MV-4-11 (cell line): ENCODE results near the gene PTGIS.

Experiments used
- DNase-seq: peaks from one replicate; lab custom pipeline; 2025; lab: John Stamatoyannopoulos, UW

PTGIS gene

DNA sequence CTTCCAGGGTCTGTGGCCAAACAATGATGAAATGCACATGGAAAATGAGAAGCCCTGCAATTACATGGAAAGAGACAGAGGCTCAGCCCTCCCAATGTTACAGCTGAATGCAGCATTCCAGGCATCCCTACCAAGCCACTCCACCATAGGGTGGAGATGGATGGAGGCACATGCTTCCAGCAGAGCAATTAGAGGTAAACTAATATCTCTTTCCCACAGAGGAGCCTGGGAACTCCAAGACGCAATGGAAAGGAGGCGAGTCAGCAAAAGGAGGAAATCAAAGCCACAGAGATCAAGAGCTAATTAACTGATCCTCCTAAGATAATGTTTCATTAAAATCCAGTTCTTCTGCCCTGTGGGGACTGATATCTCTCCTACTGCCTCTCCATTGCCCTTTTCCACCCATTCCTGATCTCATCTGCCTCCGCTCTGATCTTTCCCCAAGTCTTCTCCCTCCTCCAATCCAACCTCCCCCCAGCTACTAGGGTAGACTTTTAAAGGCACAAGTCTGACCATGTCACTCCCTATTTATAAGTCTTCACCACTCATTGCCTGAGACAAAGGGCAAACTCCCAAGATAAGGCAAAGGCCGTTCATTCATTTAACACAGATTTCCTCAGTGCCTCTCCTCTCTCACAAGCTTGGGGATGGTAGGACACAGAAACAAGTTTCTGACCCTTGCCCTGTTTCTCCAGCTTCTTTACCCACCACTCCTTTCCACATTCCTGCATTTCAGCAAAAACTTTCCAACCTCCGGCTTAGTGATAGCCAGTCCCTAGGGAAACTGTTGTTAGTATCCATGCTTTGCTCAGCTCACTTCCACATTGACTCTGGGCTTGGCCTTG is 71.2 kb downstream of the PTGIS start:
- DNase-seq: no peak

DNA sequence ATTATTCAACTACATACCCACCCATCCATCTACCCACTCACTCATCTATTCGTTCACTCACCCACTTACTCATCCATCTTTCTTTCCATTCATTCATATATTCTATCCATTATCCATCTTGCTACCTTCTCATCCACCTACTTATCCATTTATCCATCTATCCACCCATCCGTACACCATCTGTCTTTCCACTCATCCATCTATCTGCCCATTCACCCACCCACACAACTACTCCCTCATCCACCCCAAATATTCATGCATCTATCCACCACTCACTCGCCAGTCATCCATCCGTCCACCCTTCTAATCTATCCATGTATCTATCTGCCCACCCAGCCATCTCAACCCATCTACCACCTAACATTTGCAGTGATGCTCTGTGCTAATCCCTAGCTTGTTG is 71.9 kb downstream of the PTGIS start:
- DNase-seq: no peak

GRCh38 chr20:49490689-49491088 is 77.2 kb downstream of the PTGIS start:
- DNase-seq: no peak

DNA sequence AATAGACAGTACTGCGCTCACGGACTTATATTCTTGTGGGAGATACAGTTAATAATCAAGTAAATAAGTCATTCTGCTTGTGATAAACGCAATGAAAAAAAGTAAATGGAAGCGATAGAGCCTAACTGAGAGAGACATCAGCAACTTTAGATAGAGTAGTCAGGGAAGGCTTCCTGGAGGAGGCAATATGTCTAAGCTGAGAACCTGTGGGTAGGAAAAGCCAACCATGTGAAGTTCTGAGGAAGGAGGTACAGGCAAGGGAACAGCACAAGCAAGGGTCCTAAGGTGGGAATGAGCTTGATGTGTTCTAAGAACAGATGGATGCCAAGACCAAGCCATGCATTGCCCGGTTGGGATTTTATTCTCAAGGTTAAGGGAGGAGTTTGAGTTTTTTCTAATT is 78.2 kb downstream of the PTGIS start:
- DNase-seq: no peak

- DNase-seq: no peak
Measured at GRCh38 chr20:49486064-49486463, 81.9 kb downstream of the PTGIS start.

GRCh38 chr20:49485563-49485962 is 82.4 kb downstream of the PTGIS start:
- DNase-seq: no peak

DNA sequence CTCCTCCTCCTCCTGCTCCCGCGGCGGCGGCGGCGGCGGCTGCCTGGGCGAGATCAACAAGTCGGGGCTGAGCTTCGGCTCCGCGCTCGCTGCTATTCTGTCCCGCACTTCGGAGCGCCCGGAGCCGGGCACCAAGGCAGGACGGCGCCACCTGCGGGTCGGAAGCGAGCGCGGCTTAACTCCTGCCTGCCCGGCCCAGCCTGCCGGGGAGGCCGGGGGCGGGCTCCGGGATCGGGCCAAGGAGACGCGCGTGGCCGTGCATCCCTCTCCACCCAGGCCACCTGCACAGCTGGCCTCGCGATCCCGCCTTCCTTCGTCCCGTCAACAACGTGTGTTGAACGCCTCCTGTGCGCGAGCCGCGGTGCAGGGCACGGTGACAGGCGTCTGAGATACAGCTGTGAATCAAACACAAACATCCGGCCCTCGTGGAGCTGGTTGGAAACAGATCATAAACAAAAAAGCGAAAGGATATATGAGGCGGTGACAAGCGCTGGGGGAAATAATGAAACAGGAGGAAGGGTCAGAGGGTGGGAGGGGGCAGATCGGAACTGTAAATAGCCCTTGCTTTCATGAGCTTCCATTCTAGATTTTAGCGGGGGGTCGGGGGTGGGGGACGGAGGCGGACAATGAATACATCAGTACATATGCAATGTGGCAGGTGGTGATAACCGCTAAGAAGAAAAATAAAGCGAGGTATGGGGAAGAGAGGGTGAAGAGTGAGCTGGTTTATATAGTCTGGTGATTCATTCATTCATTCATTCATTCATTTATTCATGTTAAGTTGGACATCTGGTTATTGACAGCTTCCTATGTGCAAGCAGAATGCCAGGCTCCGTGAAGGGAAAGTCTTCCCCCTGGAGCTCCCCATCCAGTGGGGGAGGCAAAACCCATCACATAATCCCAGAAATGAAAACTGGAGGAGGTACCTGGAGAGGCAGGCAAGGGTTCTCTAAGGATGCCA is 83.5 kb downstream of the PTGIS start:
- DNase-seq: peak; percentile 53

DNA sequence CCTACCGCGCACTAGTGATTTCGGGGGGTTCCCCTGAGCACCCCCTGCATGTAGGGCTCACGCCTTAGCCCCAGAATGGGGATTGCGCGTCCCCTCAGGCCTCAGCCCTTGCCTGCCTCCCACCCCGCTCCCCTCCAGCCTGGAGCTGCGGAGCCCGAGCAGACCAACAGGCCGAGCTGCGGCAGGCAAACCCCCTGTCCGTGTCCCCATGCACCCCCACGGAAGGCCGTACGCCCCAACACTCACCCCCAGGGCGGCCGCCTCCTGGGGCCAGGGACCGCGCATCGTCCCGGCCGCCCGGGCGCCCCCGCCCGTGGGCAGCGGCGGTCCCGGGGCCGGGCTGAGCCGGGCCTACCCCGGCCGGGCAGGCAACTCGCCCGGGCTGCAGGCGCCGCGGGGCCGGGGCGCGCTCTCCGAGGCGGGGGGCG is 84.2 kb downstream of the PTGIS start:
- no peak for DNase-seq

- DNase-seq: no peak
Measured at GRCh38 chr20:49483018-49483695, 84.8 kb downstream of the PTGIS start.

DNA sequence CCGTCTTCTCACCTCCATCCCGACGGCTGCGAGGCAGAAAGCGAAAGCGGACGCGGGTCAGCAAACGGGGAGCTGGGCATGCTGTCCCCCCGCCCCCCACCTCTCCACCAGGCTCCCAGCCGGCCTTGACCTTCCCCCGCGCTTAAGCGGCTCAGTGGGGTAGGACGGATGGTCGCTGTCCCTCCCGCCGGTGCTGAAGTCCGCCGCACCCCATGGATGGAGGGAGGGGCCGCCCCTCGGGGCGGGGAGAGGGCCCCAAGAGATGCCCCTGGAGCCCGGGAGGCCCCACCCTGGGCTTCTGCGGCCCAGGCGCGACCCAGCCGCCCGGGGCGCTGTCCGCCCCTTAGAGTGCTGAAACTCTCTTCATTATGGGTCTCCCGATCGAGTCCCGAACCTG is 85.3 kb downstream of the PTGIS start, which contains the start of gene KCNB1:
Gene KCNB1 (minus strand): TSS at position 48 of the 397 bp plus-strand sequence. CDS start 188 bp downstream, outside the sequence.
- no peak for DNase-seq

DNA sequence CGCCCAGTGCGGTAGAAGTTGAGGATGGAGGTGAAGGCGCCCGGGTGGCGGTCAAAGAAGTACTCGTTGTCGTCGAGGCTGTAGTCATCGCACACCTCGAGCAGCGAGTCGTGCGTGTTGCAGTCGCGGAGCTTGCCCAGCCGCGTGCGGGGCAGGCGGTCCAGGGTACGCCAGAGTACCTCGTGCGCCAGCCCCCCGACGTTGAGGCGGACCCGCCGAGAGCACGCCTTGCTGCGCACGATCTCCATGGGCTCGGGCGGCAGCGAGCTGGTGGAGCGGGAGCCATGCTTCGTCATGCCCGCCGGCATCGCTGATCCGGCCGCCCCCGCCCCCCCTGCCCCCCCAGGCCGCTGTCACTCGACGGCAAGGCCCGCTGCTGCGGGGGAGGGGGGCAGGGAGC is 85.8 kb downstream of the PTGIS start:
- DNase-seq: no peak

DNA sequence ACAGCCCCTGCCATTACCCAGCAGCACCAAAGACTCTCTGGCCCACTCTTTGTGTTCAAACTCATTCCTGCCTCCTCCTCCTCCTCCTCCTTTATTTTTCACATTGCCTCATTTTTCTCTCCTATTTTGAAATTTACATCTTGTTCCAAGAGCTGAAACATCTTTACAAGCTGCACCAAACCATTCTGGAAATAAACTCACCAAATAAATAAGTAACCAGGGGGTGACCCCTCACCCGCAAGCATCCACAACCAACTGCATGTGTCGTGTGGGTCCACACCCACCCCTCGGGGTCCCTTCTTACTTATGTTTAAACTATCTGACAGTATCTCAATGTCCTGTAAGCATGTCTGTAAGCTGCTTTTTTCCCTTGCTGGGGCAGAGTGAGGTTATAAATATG is 86.8 kb downstream of the PTGIS start:
- DNase-seq: no peak

- no peak for DNase-seq
Measured at GRCh38 chr20:49480236-49480635, 87.7 kb downstream of the PTGIS start.

DNA sequence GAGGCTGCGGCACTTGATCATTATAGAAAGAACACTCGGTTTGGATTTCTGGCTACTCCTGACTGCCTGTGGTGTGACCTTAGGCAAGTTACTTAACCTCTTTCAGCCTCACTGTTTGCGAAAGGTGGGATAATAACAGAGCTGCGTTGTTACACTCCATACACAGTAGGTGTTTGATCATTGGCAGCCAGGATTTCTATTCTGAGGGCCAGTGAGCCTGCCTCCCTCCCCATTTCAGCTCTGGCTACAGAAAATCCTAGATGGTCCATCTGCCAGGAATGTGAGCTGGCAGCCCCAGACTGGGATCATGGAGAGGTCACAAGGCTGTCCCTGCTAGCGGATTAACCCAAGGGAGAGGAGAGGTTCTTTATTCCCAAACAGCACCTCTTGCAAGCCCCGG is 88.2 kb downstream of the PTGIS start:
- DNase-seq: no peak

DNA sequence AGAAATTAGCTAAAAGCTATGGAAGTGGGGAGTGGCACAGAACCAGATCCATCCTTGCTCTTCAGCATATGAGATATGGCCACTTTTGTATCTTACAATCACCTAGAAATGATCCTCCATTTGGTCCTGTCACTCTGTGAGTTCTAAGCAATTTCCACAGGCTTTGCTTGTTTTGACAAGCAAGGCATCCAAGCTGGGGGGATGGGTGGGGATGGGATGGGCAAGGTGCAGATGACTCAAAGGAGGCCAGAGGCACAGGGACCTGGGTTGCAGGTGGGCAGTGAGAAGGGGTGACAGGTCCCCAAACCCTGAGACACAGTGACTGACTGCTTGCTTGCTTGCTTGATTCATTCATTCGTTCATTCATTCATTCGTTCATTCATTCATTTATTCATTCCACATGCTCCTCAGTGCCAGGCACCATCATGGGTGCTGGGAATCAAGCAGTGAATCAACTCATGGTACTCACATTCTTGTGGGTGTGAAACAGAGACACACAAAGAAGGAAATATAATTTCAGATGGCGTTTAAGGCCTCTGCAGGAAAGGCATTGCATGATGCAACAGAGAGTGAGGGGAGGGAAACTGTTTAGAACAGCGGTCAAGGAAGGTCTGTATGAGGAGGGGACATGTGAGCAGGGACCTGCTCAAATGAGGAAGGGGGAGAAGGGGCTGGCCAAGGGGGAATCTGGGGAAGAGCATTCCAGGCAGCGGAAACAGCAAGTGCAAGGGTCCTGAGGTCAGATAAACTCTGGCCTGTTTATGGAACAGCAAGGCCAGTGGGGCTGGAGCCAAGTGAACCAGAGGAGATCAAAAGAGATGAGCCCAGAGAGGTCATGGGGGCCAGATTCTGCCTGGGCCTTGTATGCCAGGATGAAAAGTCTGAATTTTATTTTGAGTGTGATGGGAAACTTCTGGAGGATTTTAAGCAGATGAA is 88.9 kb downstream of the PTGIS start:
- no peak for DNase-seq

- DNase-seq: no peak
Measured at GRCh38 chr20:49478266-49478665, 89.7 kb downstream of the PTGIS start.

DNA sequence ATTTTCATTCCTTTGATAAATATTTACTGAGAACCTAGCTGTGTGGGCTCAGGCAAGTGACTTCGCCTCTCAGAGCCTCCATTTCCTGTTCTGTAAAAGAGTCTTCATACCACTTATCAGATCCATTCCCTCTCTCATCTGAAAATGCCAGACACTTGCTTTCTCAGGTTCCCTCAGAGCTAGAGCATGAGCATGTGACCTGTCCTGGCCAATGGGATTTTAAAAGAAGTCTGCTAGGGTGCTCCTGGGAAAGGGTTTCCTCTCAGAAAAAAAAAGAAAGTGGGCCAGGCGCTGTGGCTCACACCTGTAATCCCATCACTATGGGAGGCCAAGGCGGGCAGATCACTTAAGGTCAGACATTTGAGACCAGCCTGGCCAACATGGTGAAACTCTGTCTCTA is 90.7 kb downstream of the PTGIS start:
- DNase-seq: no peak

DNA sequence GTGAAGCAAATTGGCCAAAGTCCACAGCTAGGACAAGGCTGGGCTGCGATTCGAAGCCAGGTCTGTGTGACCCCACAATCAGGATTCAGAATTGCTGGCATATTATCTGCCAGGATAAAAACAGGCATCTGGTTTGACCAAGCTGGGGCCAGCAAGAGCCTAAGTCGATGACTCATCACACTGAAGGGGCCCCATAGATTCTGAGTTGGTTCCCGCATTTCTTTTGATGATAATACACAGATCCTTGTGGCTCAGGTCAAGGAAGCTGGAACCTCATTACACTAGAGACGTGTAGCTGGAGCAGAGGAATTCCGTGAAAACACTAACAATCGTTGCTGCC is 92.0 kb downstream of the PTGIS start:
- DNase-seq: no peak

GRCh38 chr20:49475292-49476015 is 92.5 kb downstream of the PTGIS start:
- no peak for DNase-seq

DNA sequence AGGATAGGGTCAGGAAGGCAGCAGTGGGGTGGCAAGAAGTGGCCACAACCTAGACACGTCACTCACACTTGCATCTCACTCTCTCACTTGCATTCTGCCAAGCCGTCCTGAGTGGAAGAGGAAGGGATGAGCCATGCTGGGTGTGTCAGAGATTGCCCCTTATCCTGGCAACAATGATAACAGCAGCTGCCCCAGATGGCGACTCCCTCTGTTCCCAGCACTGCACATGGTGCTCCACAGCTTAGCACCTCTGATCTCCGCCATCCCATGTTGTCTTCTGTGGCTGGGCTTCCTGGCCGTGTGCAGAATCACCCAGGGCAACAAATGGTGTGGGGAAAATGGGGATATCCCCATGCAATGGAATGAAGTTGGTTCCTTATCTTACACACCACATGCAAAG is 96.5 kb downstream of the PTGIS start:
- DNase-seq: no peak

GRCh38 chr20:49470922-49471321 is 97.0 kb downstream of the PTGIS start:
- no peak for DNase-seq
